ENCODE measurements around the gene GFY. TPM values are rescaled to one million over a fixed set of nuclear protein-coding genes. Genes with fewer than 3 reads are reported as not detected.

Gene GFY
- total RNA-seq, 1 donor from 2014 or later = not detected

- ATAC-seq (ENCODE audit: poor library complexity) (no peak), DNase-seq (no peak)
- intact Hi-C loops (cut with DNase I) = no loop called here
Observed at GRCh38 chr19:49403404-49404187, 21.6 kb upstream of the GFY start.

- ATAC-seq (ENCODE audit: poor library complexity) (no peak), DNase-seq (no peak)
- intact Hi-C loops (cut with DNase I) = no loop called here
Observed at GRCh38 chr19:49407079-49407478, 18.1 kb upstream of the GFY start.

- ATAC-seq (ENCODE audit: poor library complexity) (no peak), DNase-seq (no peak)
- intact Hi-C loops (cut with DNase I) = no loop called here
Observed at GRCh38 chr19:49407482-49408015, 17.6 kb upstream of the GFY start.

GRCh38 chr19:49408816-49409440 is 16.3 kb upstream of the GFY start:
- intact Hi-C loops (cut with DNase I) = no loop called here
- no peak for DNase-seq
- no peak for ATAC-seq (ENCODE audit: poor library complexity)

- intact Hi-C loops (cut with DNase I) = no loop called here
- no peak for DNase-seq
- no peak for ATAC-seq (ENCODE audit: poor library complexity)
Observed at GRCh38 chr19:49409441-49410029, 15.7 kb upstream of the GFY start.

GRCh38 chr19:49411681-49412326 is 13.4 kb upstream of the GFY start:
- intact Hi-C loops (cut with DNase I) = no loop called here
- DNase-seq (no peak), ATAC-seq (ENCODE audit: poor library complexity) (no peak)

GRCh38 chr19:49413348-49413747 is 11.8 kb upstream of the GFY start:
- intact Hi-C loops (cut with DNase I) = no loop called here
- ATAC-seq (ENCODE audit: poor library complexity) = peak; percentile 18
- no peak for DNase-seq

GRCh38 chr19:49414256-49414655 is 10.9 kb upstream of the GFY start:
- intact Hi-C loops (cut with DNase I) = no loop called here
- ATAC-seq (ENCODE audit: poor library complexity) (no peak), DNase-seq (no peak)

GRCh38 chr19:49415102-49415809 is 9.9 kb upstream of the GFY start:
- intact Hi-C loops (cut with DNase I) = no loop called here
- no peak for ATAC-seq (ENCODE audit: poor library complexity)
- no peak for DNase-seq

GRCh38 chr19:49415810-49416200 is 9.4 kb upstream of the GFY start:
- no peak for ATAC-seq (ENCODE audit: poor library complexity)
- DNase-seq = no peak
- intact Hi-C loops (cut with DNase I) = no loop called here

GRCh38 chr19:49417088-49417487 is 8.1 kb upstream of the GFY start:
- intact Hi-C loops (cut with DNase I) = no loop called here

GRCh38 chr19:49418511-49418910 is 6.7 kb upstream of the GFY start:
- ATAC-seq (ENCODE audit: poor library complexity) (no peak), DNase-seq (no peak)
- intact Hi-C loops (cut with DNase I) = no loop called here

More at GRCh38 chr19:49417088-49417487, 8.1 kb upstream of the GFY start:
- no peak for DNase-seq
- no peak for ATAC-seq (ENCODE audit: poor library complexity)

GRCh38 chr19:49419173-49419572 is 6.0 kb upstream of the GFY start:
- no peak for ATAC-seq (ENCODE audit: poor library complexity)
- intact Hi-C loops (cut with DNase I) = no loop called here
- DNase-seq = no peak

GRCh38 chr19:49420227-49420626 is 5.0 kb upstream of the GFY start:
- intact Hi-C loops (cut with DNase I) = no loop called here
- ATAC-seq (ENCODE audit: poor library complexity) = no peak
- DNase-seq = no peak

- intact Hi-C loops (cut with DNase I) = no loop called here
- DNase-seq (peak; percentile 82), ATAC-seq (ENCODE audit: poor library complexity) (peak; percentile 86)
Observed at GRCh38 chr19:49421039-49421877, 3.9 kb upstream of the GFY start.

- intact Hi-C loops (cut with DNase I) = no loop called here
- ATAC-seq (ENCODE audit: poor library complexity) (no peak), DNase-seq (no peak)
Observed at GRCh38 chr19:49421878-49422202, 3.3 kb upstream of the GFY start.

GRCh38 chr19:49422407-49423070 is 2.6 kb upstream of the GFY start:
- ATAC-seq (ENCODE audit: poor library complexity) (peak; percentile 74), DNase-seq (peak; percentile 68)
- intact Hi-C loops (cut with DNase I) = no loop called here
